ENCODE measurements around the gene NPPA. TPM values are rescaled to one million over a fixed set of nuclear protein-coding genes. Genes with fewer than 3 reads are reported as not detected.
A peak's percentile ranks its signal among the peaks of the same experiment; 100 is the strongest.

NPPA gene
- total RNA-seq, 1 experiment from 2014 or later = not detected

GRCh38 chr1:11806307-11806936 is 41.2 kb downstream of the NPPA start:
- peak overlapping the region; percentile 82 for H3K27ac ChIP-seq (ENCODE audit: low read length)
- peak overlapping the region; percentile 82 for H2AFZ ChIP-seq (ENCODE audit: low read length)
- ChIA-PET CTCF (interaction anchor here (0.6 kb wide), 1 partner anchor 21 kb away, joined by 4 read pairs; no protein-coding TSS in a partner anchor), POLR2A (ENCODE audit: unreplicated experiment) (interaction anchor here (0.6 to 1.0 kb wide), 6 partner anchors 19 to 212 kb away, joined by 4 to 6 read pairs (median 5); no protein-coding TSS in a partner anchor)
- TSS peak; percentile 59 for BruUV-seq (replicated peaks)
- no peaks in the 10 kb centered on the region for H3F3A ChIP-seq (ENCODE audit: low read length, unreplicated experiment)
- TF ChIP-seq EZH2 (IDR thresholded peaks at IDR 0.05; ENCODE audit: low read length, unreplicated experiment) = no peak
- TF ChIP-seq CTCF (conservative IDR thresholded peaks at IDR 0.05; ENCODE audit: low read depth, low read length) = no peak
- H3K9me2 ChIP-seq (replicated peaks; ENCODE audit: low read length) = no peaks in the 10 kb centered on the region
- H3K36me3 ChIP-seq (ENCODE audit: low read depth, low read length) = no peaks in the 10 kb centered on the region; the same call in 1 of the 2 replicates
- ATAC-seq (peak; percentile 37), DNase-seq (peak; percentile 17)
- H3K4me3 ChIP-seq (ENCODE audit: low read length) = peak overlapping the region; percentile 83
- H3K4me1 ChIP-seq (ENCODE audit: insufficient read depth, low read length) = peaks cover 50% of the 10 kb centered on the region
- peak overlapping the region; percentile 93 for H3K4me2 ChIP-seq (ENCODE audit: low read length)
- no peaks in the 10 kb centered on the region for H3K27me3 ChIP-seq (ENCODE audit: low read length)
- H3K9ac ChIP-seq (ENCODE audit: low read length) = peak overlapping the region; percentile 85
- intact Hi-C loops (cut with micrococcal nuclease) = loop anchor here (5.0 kb wide), 1 partner anchor 69 kb away; the partner anchor contains the start of gene AGTRAP
- peaks cover 22% of the 10 kb centered on the region for H3K79me2 ChIP-seq (ENCODE audit: low read length)
- no peaks in the 10 kb centered on the region for H4K20me1 ChIP-seq (ENCODE audit: low read length)
- H3K9me3 ChIP-seq (ENCODE audit: low read length) = no peaks in the 10 kb centered on the region

- no peak for TF ChIP-seq CTCF (conservative IDR thresholded peaks at IDR 0.05; ENCODE audit: low read depth, low read length)
- BruUV-seq (replicated peaks) = TSS peak; percentile 49
- peak within 1 kb of the TSS; percentile 85 for H3K9ac ChIP-seq (ENCODE audit: low read length)
- ChIA-PET POLR2A (ENCODE audit: unreplicated experiment) (interaction anchor here (0.6 to 1.0 kb wide), 4 partner anchors 16 to 213 kb away, joined by 3 to 6 read pairs (median 6); no protein-coding TSS in a partner anchor), CTCF (interaction anchor here (0.6 kb wide), 1 partner anchor 21 kb away, joined by 4 read pairs; no protein-coding TSS in a partner anchor)
- intact Hi-C loops (cut with micrococcal nuclease) = loop anchor here (1.0 to 5.0 kb wide), 2 partner anchors 18 to 68 kb away; partner anchors contain the start of gene AGTRAP
- peak within 1 kb of the TSS; percentile 83 for H3K4me3 ChIP-seq (ENCODE audit: low read length)
- peaks cover 22% of the 10 kb centered on the region for H3K79me2 ChIP-seq (ENCODE audit: low read length)
- ATAC-seq = peak; percentile 86
- H3K4me2 ChIP-seq (ENCODE audit: low read length) = peak within 1 kb of the TSS; percentile 93
- H3K4me1 ChIP-seq (ENCODE audit: insufficient read depth, low read length) = peaks cover 50% of the 10 kb centered on the region
- H4K20me1 ChIP-seq (ENCODE audit: low read length) = no peaks in the 10 kb centered on the region
- DNase-seq = peak; percentile 99
- no peaks in the 10 kb centered on the region; the same call in 1 of the 2 replicates for H3K36me3 ChIP-seq (ENCODE audit: low read depth, low read length)
- H3K9me2 ChIP-seq (replicated peaks; ENCODE audit: low read length) = no peaks in the 10 kb centered on the region
- H2AFZ ChIP-seq (ENCODE audit: low read length) = peak within 1 kb of the TSS; percentile 82
- H3K27me3 ChIP-seq (ENCODE audit: low read length) = no peaks in the 10 kb centered on the region
- H3K9me3 ChIP-seq (ENCODE audit: low read length) = no peaks in the 10 kb centered on the region
- H3F3A ChIP-seq (ENCODE audit: low read length, unreplicated experiment) = no peaks in the 10 kb centered on the region
- peak within 1 kb of the TSS; percentile 91 for H3K27ac ChIP-seq (ENCODE audit: low read length)
These were observed 41.9 kb downstream of the NPPA start, which contains the start of the genes CLCN6 and MTHFR for GRCh38 chr1:11805422-11806306. CLCN6 (plus strand) TSS chr1:11806191; CDS start chr1:11806263, 72 bp downstream. MTHFR (minus strand) TSS chr1:11805964; CDS start chr1:11803116, 2,848 bp downstream.
